SK-N-SH (cell line): ENCODE data around the gene QSOX2. TPM values are rescaled to one million over a fixed set of nuclear protein-coding genes. Genes with fewer than 3 reads are reported as not detected.

Source experiments
- CTCF ChIA-PET: fragments of 300-600, 350-600 bp; formaldehyde crosslinking; extraction: SDS; loops from one replicate; lab custom pipeline; 2021; lab: Yijun Ruan, JAX
- POLR2A ChIA-PET: fragments of 350-600 bp; sonication (Branson Sonifier 250); formaldehyde crosslinking; extraction: SDS; loops from one replicate; lab custom pipeline; 2020; ENCODE audit warnings: antibody characterized with exemption, inconsistent platforms; lab: Yijun Ruan, JAX
- DNase-seq: peaks from one replicate; pipeline ENCODE4 v3.0.0; 2012
- H2AFZ ChIP-seq: fragments of 200-600 bp; sonication (generic); 2 replicates; pipeline ENCODE4 v1.8.1; 2016; ENCODE audit warnings: antibody characterized with exemption, mild to moderate bottlenecking, low read depth
- H3F3A ChIP-seq: fragments of 200-600 bp; sonication (generic); replicated peaks from 2 replicates; pipeline ENCODE3; 2016; ENCODE audit warnings: antibody characterized with exemption, mild to moderate bottlenecking; ENCODE audit not compliant: insufficient read depth
- H3K27ac ChIP-seq, 2 experiments: fragments of 200-500 bp in 1 of 2; fragments of 200-600 bp in 1 of 2; sonication (Bioruptor generic) in 1 of 2; sonication (generic), shearing (Covaris generic) in 1 of 2; 2 replicates each; pipeline versions ENCODE4 v1.5.1 to v1.6.1; 2014 to 2016; ENCODE audit warnings: low read depth in 2 of 2, inconsistent platforms in 1 of 2, low read length in 1 of 2, mild to moderate bottlenecking in 1 of 2, mixed read lengths in 1 of 2
- H3K27me3 ChIP-seq: fragments of 200-600 bp; sonication (generic), shearing (Covaris generic); 2 replicates; pipeline ENCODE4 v1.6.1; 2016; ENCODE audit warnings: mixed run types; ENCODE audit not compliant: insufficient read depth
- H3K36me3 ChIP-seq, 2 experiments: fragments of 200-500 bp in 1 of 2; fragments of 200-600 bp in 1 of 2; sonication (Bioruptor generic) in 1 of 2; sonication (generic) in 1 of 2; replicated peaks in 1 of 2; 2 replicates each; pipeline versions ENCODE3 to v1.5.1; 2014 to 2016; ENCODE audit warnings: low read length in 1 of 2, mild to moderate bottlenecking in 1 of 2; ENCODE audit not compliant: insufficient read depth in 2 of 2, control insufficient read depth in 1 of 2
- H3K4me1 ChIP-seq, 2 experiments: fragments of 200-500 bp in 1 of 2; fragments of 200-600 bp in 1 of 2; sonication (Bioruptor generic) in 1 of 2; sonication (generic), shearing (Covaris generic) in 1 of 2; 2 replicates each; pipeline versions ENCODE4 v1.5.1 to v1.6.1; 2014 to 2016; ENCODE audit warnings: low read depth in 1 of 2, low read length in 1 of 2, mixed run types in 1 of 2; ENCODE audit not compliant: insufficient read depth in 2 of 2, control insufficient read depth in 1 of 2
- H3K4me2 ChIP-seq: fragments of 200-600 bp; sonication (generic), shearing (Covaris generic); 2 replicates; pipeline ENCODE4 v1.6.1; 2017; ENCODE audit warnings: mixed run types
- H3K4me3 ChIP-seq, 2 experiments: fragments of 200-500 bp in 1 of 2; fragments of 200-600 bp in 1 of 2; sonication (Bioruptor generic) in 1 of 2; sonication (generic), shearing (Covaris generic) in 1 of 2; 2 replicates each; pipeline versions ENCODE4 v1.5.1 to v1.8.1; 2014 to 2016; ENCODE audit warnings: low read depth in 2 of 2, inconsistent platforms in 1 of 2, low read length in 1 of 2, mild to moderate bottlenecking in 1 of 2, mixed read lengths in 1 of 2, moderate library complexity in 1 of 2
- H3K79me2 ChIP-seq: fragments of 200-600 bp; sonication (generic); 2 replicates; pipeline ENCODE4 v1.8.1; 2017; ENCODE audit warnings: mild to moderate bottlenecking; ENCODE audit not compliant: insufficient read depth
- H3K9ac ChIP-seq: fragments of 200-600 bp; sonication (generic); 2 replicates; pipeline ENCODE4 v1.6.1; 2017; ENCODE audit warnings: mixed run types
- H3K9me2 ChIP-seq: fragments of 200-600 bp; sonication (generic); 2 replicates; pipeline ENCODE4 v1.6.1; 2017; ENCODE audit warnings: mixed run types
- H3K9me3 ChIP-seq: fragments of 200-600 bp; sonication (generic); 2 replicates; pipeline ENCODE4 v1.6.1; 2017; ENCODE audit warnings: mixed run types, mild to moderate bottlenecking, moderate library complexity
- H4K20me1 ChIP-seq: fragments of 200-600 bp; sonication (generic); 2 replicates; pipeline ENCODE4 v1.6.1; 2017; ENCODE audit warnings: mild to moderate bottlenecking, mixed run types; ENCODE audit not compliant: insufficient read depth
- ELF1 ChIP-seq: IDR thresholded peaks from 2 replicates; pipeline ENCODE4 v1.4.0; 2012
- EP300 ChIP-seq, 2 experiments: IDR thresholded peaks; 2 replicates each; pipeline versions ENCODE4 v1.4.0 to v1.6.1; 2012; ENCODE audit warnings: borderline replicate concordance in 1 of 2, low read depth in 1 of 2, low read length in 1 of 2
- FOXJ3 ChIP-seq: sonication (generic); formaldehyde crosslinking; IDR thresholded peaks from 2 replicates; pipeline ENCODE4 v1.5.1; 2020; ENCODE audit warnings: mild to moderate bottlenecking, missing genetic modification reagents
- NRF1 ChIP-seq: IDR thresholded peaks from 2 replicates; pipeline ENCODE4 v1.6.1; 2012; ENCODE audit warnings: low read depth, mild to moderate bottlenecking, low read length
- RAD21 ChIP-seq: IDR thresholded peaks from 2 replicates; pipeline ENCODE4 v1.6.1; 2012; ENCODE audit warnings: mild to moderate bottlenecking, low read length
- RCOR1 ChIP-seq: fragments of 150-350 bp; IDR thresholded peaks from 2 replicates; pipeline ENCODE4 v1.6.1; 2017; ENCODE audit warnings: antibody characterized with exemption, low read length
- RFX5 ChIP-seq: IDR thresholded peaks from 2 replicates; pipeline ENCODE4 v1.6.1; 2012; ENCODE audit warnings: mild to moderate bottlenecking, improper control_type of control experiment, low read length
- SIN3A ChIP-seq: IDR thresholded peaks from 2 replicates; pipeline ENCODE4 v1.6.1; 2012; ENCODE audit warnings: low read depth, mild to moderate bottlenecking, low read length, moderate library complexity, borderline replicate concordance
- SMC3 ChIP-seq: IDR thresholded peaks from 2 replicates; pipeline ENCODE4 v1.6.1; 2012; ENCODE audit warnings: low read depth, low read length, improper control_type of control experiment
- TAF1 ChIP-seq: IDR thresholded peaks from 2 replicates; pipeline ENCODE4 v1.6.1; 2012; ENCODE audit warnings: low read depth, mild to moderate bottlenecking, low read length, moderate library complexity, borderline replicate concordance
- TEAD4 ChIP-seq: IDR thresholded peaks from 2 replicates; pipeline ENCODE4 v1.4.0; 2012; ENCODE audit warnings: mild to moderate bottlenecking, borderline replicate concordance; ENCODE audit not compliant: insufficient read depth
- WGBS: methylation state at CpG from one replicate; pipeline ENCODE4 v1.1.6; 2017; ENCODE audit warnings: low lambda C conversion rate; 5-methylcytosine and 5-hydroxymethylcytosine counted together
- polyA plus RNA-seq, 3 experiments: library from polyadenylated mRNA; depleted of rRNA; stranded (reverse); fragments of >200 nt; gene quantifications; 2 replicates each; pipeline ENCODE4 v1.2.3, GENCODE V29; 2012
- TF ChIP-seq, protein P1 (sequence below): IDR thresholded peaks from 2 replicates; pipeline ENCODE4 v1.6.1; 2012; ENCODE audit warnings: mild to moderate bottlenecking, low read depth, low read length, moderate library complexity
- TF ChIP-seq, protein P2 (sequence below): fragments of 200-600 bp; sonication (generic); IDR thresholded peaks from 2 replicates; pipeline ENCODE4 v1.6.1; 2017; ENCODE audit warnings: antibody characterized with exemption, mild to moderate bottlenecking, moderate library complexity

The QSOX2 gene
- polyA plus RNA-seq, 1 of the 3 experiments (the other 2 are of a cell fraction) = 26.6 TPM

DNA sequence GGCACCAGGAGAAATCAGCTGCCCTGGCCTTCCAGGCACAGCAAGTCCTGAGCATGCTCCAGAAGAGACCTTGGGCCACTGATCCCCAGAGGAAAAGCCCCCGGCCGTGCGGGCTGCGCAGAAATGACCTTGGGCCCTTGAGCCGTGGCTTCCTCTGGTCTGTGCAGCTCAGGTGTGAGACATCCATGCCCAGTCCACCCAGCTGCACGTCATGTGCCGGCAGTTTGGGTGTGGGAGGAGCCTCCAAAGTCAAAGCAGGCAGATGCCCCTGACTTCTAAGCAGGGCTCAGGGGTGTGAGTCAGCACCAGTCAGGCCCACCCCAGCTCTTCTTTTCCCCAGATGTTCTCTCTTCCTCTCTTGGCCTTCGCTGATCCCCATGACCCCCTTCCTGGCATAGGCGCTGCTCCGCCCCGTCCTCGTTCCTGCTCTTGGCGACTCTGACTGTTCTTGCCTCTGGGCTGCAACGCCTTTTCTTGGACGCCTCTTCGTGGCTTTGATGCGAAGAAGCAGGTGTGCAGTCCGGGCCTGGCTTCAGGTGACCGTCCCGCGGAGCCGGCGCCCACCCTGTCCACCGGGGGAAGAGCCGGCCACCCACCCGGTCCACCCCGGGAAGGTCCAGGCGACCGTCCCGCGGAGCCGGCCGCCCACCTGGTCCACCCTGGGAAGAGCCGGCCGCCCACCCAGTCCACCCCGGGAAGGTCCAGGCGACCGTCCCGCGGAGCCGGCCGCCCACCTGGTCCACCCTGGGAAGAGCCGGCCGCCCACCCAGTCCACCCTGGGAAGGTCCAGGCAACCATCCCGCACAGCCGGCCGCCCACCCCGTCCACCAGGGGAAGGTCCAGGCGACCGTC, 5.9 kb upstream of the QSOX2 start:
- Histone ChIP-seq H2AFZ (no peak overlapping the region), H3K4me1 (peaks cover 0 to 17% of the 10 kb centered on the region in 2 experiments; a peak in 1 of 4 replicates), H3F3A (no peaks in the 10 kb centered on the region), H3K4me2 (no peak overlapping the region), H3K27me3 (no peaks in the 10 kb centered on the region)
- no peak for DNase-seq
- TF ChIP-seq EP300 (IDR thresholded peaks at IDR 0.05; ENCODE audit: borderline replicate concordance in 1 of 2, low read depth in 1 of 2, low read length in 1 of 2) = no peak
- no peak for TF ChIP-seq TEAD4
- no peak for TF ChIP-seq RFX5
- TF ChIP-seq RCOR1 = no peak
- no peak for TF ChIP-seq SMC3
- no peak for TF ChIP-seq RAD21
- TF ChIP-seq SIN3A = no peak
- TF ChIP-seq TAF1 = no peak
- TF ChIP-seq, protein P1, sequence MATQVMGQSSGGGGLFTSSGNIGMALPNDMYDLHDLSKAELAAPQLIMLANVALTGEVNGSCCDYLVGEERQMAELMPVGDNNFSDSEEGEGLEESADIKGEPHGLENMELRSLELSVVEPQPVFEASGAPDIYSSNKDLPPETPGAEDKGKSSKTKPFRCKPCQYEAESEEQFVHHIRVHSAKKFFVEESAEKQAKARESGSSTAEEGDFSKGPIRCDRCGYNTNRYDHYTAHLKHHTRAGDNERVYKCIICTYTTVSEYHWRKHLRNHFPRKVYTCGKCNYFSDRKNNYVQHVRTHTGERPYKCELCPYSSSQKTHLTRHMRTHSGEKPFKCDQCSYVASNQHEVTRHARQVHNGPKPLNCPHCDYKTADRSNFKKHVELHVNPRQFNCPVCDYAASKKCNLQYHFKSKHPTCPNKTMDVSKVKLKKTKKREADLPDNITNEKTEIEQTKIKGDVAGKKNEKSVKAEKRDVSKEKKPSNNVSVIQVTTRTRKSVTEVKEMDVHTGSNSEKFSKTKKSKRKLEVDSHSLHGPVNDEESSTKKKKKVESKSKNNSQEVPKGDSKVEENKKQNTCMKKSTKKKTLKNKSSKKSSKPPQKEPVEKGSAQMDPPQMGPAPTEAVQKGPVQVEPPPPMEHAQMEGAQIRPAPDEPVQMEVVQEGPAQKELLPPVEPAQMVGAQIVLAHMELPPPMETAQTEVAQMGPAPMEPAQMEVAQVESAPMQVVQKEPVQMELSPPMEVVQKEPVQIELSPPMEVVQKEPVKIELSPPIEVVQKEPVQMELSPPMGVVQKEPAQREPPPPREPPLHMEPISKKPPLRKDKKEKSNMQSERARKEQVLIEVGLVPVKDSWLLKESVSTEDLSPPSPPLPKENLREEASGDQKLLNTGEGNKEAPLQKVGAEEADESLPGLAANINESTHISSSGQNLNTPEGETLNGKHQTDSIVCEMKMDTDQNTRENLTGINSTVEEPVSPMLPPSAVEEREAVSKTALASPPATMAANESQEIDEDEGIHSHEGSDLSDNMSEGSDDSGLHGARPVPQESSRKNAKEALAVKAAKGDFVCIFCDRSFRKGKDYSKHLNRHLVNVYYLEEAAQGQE = no peak
- no peak for TF ChIP-seq FOXJ3 (CRISPR knock-in tag)
- no peak for TF ChIP-seq ELF1
- TF ChIP-seq, protein P2, sequence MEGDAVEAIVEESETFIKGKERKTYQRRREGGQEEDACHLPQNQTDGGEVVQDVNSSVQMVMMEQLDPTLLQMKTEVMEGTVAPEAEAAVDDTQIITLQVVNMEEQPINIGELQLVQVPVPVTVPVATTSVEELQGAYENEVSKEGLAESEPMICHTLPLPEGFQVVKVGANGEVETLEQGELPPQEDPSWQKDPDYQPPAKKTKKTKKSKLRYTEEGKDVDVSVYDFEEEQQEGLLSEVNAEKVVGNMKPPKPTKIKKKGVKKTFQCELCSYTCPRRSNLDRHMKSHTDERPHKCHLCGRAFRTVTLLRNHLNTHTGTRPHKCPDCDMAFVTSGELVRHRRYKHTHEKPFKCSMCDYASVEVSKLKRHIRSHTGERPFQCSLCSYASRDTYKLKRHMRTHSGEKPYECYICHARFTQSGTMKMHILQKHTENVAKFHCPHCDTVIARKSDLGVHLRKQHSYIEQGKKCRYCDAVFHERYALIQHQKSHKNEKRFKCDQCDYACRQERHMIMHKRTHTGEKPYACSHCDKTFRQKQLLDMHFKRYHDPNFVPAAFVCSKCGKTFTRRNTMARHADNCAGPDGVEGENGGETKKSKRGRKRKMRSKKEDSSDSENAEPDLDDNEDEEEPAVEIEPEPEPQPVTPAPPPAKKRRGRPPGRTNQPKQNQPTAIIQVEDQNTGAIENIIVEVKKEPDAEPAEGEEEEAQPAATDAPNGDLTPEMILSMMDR = no peak
- no peak for TF ChIP-seq NRF1
- TF ChIP-seq, all 33 proteins: peak for 0
- Histone ChIP-seq H3K9me3 (no peaks in the 10 kb centered on the region), H3K4me3 (no peak overlapping the region), H3K79me2 (no peaks in the 10 kb centered on the region), H4K20me1 (no peaks in the 10 kb centered on the region), H3K9me2 (no peaks in the 10 kb centered on the region), H3K9ac (no peak overlapping the region), H3K27ac (no peak overlapping the region), H3K36me3 (no peaks in the 10 kb centered on the region)
- CTCF ChIA-PET = interaction anchor here (0.8 to 1.7 kb wide), 3 partner anchors 16 to 33 kb away, joined by 3 to 6 read pairs (median 4); no protein-coding TSS in a partner anchor
- POLR2A ChIA-PET = no interaction called here
- 89% methylated on average over 24 of the region's 50 CpGs for WGBS
